ENCODE data around the gene HK1. TPM values are rescaled to one million over a fixed set of nuclear protein-coding genes. Genes with fewer than 3 reads are reported as not detected.
A peak's percentile ranks its signal among the peaks of the same experiment; 100 is the strongest.
"Not testable (repeated sequence)": the region's sequence is repeated elsewhere in the genome, so short reads cannot be mapped to it uniquely, and the experiment has no call there.

HK1 gene
- total RNA-seq, 1 donor from 2014 or later = 58.3 TPM

DNA sequence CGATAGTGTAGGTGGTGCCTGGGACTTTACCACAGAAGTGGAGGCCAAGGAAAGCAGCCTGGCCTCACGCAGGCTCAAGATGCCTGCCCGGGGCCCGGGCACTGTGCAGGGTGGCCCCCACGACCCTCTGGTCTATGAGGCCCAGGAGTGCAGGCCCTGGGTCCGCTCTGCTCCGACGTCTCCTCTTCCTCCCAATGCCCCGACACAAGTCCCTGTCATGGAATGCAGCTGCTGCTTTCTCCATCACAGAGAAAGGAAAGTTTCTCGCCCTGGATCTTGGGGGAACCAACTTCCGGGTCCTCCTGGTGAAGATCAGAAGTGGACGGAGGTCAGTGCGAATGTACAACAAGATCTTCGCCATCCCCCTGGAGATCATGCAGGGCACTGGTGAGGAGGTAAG is 28.3 kb upstream of the HK1 start:
- DNase-seq (ENCODE audit: low spot score) (no peak), ATAC-seq (no peak)
- intact Hi-C loops (cut with DNase I) = no loop called here

DNA sequence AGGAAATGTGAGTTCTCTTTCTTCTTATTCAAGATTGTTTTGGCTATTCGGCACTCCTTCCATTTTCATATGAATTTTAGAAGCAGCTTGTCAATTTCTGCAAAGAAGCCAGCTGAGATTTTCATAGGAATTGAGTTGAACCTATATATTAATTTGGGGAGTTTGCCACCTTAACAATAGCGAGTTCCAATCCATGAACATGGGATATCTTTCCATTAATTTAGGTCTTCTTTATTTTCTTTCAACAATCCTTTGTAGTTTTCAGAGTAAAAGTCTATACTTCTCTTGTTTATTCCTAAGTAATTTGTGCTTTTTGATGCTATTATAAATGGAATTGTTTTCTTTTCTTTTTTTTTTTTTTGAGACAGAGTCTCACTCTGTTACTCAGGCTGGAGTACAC is 26.9 kb upstream of the HK1 start:
- ATAC-seq; intact Hi-C loops (cut with DNase I); DNase-seq (ENCODE audit: low spot score): not testable (repeated sequence)

DNA sequence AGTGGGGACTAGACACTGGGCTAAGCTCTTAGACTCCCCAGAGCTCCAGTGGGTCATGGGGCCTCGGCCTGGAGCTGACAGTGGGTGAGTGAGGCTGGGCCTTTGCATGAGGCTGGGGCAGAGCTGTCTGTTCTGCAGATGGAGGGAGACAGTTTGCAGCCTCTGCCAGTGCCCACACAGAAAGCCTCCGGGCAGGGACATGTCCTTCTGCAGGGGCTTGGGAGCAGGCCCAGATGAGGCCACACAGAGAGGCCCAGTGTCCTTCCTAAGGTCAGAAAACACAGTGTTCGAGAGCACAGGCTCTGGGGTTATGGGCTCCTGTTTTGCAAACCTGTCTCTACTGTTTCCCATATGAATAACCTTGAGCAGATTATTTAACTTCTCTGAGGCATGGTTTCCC is 25.1 kb upstream of the HK1 start:
- ATAC-seq (no peak), DNase-seq (ENCODE audit: low spot score) (no peak)
- intact Hi-C loops (cut with DNase I) = no loop called here

DNA sequence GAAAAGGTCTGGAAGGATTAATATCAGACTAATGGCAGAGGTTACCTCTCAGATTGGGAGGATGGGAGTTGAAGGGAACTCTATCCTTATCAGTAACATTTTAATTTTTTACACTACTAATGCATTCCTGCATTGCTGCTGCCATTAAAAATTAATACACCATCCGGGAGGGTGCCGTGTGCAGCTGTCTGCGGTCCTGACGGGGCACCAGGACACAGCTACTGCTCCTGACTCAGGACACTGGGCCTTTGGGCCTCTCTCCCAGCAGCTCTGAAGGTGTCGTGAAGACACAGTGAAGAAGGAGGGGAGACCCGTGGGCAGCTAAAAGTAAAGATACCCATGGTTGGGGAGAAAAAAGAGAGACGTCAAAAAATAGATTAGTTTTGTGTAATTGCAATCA is 23.4 kb upstream of the HK1 start:
- DNase-seq (ENCODE audit: low spot score) (no peak), ATAC-seq (no peak)
- intact Hi-C loops (cut with DNase I) = no loop called here

DNA sequence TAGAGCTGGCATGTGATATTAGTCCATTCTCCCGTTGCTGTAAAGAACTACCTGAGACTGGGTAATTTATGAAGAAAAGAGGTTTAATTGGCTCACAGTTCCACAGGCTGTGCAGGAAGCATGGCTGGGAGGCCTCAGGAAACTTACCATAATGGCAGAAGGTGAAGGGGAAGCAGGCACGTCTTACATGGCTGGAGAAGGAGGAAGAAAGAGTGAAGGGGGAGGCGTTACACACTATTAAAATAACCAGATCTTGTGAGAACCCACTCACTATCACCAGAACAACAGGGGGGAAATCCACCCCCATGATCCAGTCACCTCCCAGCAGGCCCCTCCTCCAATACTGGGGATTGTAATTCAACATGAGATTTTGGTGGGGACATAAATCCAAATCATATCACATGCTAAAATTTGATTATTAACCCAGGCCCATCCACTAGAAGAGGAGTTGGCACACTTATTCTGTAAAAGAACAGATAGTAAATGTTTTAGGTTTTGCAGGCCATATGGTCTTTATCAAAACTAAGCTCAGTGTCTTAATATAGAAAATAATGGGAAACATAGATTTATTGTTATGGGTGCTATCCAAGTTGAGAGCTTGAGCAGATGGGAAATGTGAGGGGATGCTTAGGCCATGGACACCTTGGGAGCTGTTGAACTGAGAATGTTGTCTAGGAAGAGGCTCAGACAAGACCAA is 18.6 kb upstream of the HK1 start:
- no peak for DNase-seq (ENCODE audit: low spot score)
- ATAC-seq = no peak
- intact Hi-C loops (cut with DNase I) = no loop called here

DNA sequence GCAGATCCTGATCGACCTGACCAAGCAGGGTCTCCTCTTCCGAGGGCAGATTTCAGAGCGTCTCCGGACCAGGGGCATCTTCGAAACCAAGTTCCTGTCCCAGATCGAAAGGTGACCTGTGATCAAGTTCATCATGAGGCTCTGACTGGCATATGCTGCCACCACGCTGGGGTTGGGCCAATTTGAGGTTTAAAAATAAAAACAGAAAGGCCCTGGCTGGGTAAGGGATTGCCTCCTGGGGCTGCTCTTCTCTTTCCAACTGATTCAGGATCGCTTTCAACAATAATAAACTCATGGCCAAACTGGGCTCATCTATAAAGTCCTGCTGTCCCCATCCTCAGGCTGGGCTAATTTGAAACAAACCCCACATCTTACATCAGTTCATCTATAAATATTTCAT is 17.1 kb upstream of the HK1 start:
- intact Hi-C loops (cut with DNase I) = no loop called here
- DNase-seq (ENCODE audit: low spot score) (no peak), ATAC-seq (no peak)

DNA sequence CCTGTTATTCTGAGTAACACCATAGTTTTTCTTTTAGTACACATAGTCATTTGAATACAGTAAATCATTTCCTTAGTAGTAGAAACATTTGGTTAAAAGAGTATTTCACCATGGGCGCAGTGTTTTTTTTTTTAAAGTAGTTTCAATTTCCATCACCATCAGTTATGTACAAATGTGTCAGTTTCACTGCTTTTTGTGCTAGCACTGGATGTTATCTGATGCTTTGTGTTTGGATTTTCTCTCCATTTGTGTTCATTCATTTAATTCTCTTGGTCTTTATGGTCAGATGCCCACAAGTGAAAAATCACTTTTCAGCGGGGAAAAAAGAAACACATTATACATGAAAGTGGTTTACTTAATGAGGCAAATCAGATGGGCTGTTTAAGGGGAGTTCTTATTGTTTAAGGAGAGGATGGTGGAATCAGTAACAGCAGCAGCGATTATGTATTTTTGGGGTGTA is 16.0 kb upstream of the HK1 start:
- intact Hi-C loops (cut with DNase I) = no loop called here
- no peak for DNase-seq (ENCODE audit: low spot score)
- ATAC-seq = no peak

DNA sequence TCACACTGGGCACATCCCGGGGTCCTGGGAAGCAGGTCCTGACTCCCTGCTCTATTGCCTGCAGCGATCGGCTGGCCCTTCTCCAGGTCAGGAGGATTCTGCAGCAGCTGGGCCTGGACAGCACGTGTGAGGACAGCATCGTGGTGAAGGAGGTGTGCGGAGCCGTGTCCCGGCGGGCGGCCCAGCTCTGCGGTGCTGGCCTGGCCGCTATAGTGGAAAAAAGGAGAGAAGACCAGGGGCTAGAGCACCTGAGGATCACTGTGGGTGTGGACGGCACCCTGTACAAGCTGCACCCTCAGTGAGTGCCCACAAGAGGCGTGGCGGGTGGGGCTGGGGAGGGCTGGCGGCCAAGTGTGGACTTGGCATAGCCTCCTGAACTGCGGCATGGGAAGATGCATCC is 12.8 kb upstream of the HK1 start:
- ATAC-seq (no peak), DNase-seq (ENCODE audit: low spot score) (no peak)
- intact Hi-C loops (cut with DNase I) = no loop called here

DNA sequence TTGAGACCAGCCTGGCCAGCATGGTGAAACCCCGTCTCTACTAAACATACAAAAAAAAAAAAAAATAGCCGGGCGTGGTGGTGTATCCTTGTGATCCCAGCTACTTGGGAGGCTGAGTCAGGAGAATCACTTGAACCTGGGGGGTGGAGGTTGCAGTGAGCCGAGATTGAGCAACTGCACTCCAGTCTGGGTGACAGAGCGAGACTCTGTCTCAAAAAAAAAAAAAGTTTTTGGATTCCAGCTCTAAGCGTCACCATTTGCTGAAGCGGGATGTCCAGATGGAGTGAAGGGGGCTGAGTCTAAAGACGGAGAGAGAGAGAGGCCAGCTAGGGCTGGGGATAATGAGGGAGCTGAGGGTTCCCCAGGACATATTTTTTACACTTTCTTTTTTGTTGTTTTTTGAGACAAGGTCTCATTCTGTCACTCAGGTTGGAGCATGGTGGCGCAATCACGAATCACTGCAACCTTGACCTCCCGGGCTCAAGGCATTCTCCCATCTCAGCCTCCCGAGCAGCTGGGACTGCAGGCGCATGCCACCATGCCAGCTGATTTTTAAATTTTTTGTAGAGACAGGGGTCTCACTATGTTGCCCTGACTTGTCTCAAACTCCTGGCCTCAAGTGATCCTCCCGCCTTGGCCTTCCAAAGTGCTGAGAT is 9.4 kb upstream of the HK1 start:
- DNase-seq (ENCODE audit: low spot score) (no peak), ATAC-seq (no peak)
- intact Hi-C loops (cut with DNase I) = no loop called here

DNA sequence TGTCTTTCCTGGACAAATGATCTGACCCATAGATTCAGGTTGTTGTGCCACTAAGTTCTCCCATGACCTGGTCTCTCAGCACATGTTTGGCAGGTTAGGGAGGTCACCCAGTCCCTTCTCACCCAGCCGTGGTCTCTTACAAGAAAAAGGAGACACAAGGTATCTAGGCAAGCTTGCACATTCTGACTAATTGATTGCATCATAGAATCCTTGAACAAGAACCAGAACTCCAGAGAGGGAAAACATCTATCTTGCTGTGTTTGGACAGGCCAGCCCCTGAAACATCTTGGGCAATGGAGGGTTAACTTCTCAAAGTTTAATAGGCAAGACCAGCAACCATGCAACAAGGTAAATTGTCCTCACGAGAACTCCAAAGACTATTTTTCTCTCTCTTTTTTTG is 8.5 kb upstream of the HK1 start:
- DNase-seq (ENCODE audit: low spot score) (no peak), ATAC-seq (no peak)
- intact Hi-C loops (cut with DNase I) = no loop called here

DNA sequence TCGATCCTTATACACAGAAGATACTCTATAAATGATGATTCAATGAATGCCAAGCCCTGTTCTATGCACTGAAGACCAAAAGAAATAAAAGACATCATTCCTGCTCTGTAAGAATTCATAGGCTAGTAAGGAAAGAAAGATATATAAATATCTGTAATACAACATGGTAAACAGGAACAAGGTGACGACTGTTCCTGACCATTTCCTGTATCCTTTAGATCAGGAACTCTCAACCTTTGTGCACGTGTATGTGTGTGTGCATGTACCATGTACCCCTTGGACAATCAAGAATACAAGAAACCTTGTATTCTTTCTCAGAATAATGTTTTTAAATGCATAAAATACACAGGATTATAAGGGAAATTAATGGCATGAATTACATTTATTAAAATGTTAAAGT is 7.3 kb upstream of the HK1 start:
- intact Hi-C loops (cut with DNase I) = no loop called here
- DNase-seq (ENCODE audit: low spot score) (no peak), ATAC-seq (no peak)

DNA sequence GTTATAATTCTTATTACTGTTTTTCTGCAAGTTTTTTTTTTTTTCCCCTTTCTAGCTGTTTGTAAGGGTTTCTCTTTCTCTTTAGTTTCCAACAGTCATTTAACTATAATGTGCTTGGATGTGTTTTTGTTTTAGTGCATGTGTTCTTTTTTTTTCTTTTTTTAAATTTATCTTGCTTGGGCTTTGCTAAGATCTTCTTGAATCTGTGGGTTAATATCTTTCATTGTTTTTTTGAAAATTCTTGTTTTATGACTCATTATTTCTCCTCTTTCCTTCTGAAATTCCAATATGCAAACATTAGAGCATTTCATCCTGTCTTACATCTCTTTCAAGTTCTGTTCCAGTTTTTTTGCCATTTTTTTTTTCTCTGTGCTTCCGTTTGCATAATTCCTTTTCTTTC is 5.7 kb upstream of the HK1 start:
- intact Hi-C loops (cut with DNase I) = no loop called here
- no peak for ATAC-seq
- no peak for DNase-seq (ENCODE audit: low spot score)

DNA sequence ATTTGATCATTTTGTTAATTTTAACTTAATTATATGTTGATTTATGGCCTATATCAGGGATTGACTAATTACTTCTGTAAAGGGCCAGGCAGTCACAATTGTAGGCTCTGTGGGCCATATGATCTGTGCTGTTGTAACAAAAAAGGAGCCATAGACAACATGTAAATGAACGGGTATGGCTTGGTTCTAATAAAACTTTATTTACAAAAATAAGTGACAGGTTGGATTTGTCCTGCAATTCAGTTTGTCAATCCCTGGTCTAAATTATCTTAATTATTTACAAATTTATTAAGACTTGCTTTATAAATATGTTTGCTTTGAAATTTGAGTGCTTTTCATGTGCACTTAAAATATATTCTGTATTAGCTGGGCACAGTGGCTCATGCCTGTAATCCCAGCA is 2.9 kb upstream of the HK1 start:
- ATAC-seq = no peak
- no peak for DNase-seq (ENCODE audit: low spot score)
- intact Hi-C loops (cut with DNase I) = no loop called here

DNA sequence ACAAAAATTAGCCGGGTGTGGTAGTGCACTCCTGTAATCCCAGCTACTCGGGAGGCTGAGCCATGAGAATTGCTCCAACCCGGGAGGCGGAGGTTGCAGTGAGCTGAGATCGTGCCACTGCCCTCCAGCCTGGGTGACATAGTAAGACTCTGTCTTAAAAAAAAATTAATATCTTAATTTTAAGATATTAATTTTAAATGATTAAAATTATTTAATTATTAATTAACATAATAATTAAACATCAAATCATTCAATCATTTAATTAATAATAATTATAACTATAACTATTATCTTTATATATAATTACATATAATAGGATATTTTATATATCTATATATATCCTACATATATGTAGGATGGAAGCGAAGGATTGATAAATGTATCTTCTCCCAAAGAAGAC is 1.8 kb upstream of the HK1 start:
- DNase-seq (ENCODE audit: low spot score) (no peak), ATAC-seq (no peak)
- intact Hi-C loops (cut with DNase I) = no loop called here

DNA sequence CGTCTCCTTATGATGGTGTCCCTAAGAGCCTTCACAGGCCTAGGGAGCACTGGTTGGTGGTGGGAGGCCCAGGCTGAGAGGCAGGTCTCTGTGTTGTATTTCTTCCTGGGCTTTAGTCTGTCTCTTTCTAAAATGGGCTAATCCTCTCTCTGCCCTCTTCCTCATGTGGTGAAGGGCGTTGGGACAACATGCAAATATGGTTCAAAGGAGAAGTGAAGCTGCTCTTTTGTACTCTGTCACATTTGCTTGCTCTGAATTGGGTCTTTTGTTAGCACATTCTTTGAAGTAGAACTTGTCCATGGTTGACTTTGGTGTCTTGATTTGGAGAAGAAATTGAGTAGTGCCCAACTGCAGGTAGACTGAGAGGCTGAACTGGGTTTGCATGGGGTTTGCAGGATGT is 814 bp downstream of the HK1 start:
- ATAC-seq (peak; percentile 41), DNase-seq (ENCODE audit: low spot score) (no peak)
- intact Hi-C loops (cut with DNase I) = no loop called here

DNA sequence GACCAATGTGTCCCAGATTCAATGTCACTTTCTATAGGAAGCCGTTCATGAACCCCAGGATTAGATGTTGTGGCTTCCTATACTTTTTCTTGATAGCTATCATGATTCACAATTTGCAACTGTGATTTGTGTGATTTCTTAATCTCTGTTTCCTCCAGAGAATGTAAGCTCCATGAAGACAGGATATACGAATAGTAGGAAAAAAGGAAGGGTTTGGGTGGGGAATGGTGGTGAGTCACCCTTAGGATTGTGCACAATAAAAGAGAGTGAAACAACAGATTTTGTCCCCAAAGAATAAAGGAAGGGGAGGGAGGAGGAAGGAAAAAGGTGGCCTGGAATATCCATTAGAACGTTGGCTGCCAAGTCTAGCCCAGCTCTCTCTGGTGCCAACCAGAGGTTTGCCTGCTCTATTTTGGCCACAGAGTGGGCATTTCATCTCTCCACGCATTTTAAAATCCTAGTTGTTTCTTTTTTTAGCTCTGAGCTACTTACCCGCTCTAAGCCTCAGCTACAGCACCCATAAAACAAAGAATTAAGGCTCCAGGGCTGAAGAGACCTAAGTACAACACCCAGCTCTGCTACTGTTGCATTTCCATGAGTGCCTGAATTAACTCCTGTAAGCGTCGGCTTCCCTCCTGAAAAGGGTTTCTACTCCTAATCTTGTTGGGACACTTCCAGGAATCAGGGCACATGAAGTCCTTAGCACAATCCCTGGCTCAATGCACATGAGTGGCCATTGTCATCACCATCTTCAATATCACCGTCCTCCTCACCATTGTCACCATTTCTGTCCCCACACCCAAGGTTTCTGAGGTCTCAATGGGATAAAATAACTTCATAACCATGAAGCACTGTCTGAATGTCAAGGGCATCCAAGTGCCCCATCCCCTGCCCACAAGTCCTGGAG is 3.5 kb downstream of the HK1 start:
- DNase-seq (ENCODE audit: low spot score) (no peak), ATAC-seq (no peak)
- intact Hi-C loops (cut with DNase I) = no loop called here

DNA sequence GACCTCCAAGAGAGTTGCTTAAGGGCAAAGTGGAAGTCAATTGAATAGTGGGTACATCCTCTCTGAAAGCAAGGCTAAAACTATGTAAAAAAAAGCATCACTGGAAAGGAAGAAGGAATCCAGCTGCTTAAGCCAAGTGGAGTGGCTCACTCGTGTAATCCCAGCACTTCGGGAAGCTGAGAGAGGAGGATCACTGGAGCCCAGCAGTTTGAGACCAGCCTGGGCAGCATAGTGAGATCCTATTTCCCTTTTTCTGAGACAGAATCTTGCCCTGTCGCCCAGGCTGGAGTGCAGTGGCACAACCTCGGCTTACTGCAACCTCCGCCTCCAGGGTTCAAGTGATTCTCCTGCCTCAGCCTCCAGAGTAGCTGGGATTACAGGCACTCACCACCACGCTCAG is 6.1 kb downstream of the HK1 start:
- intact Hi-C loops (cut with DNase I); DNase-seq (ENCODE audit: low spot score): not testable (repeated sequence)

DNA sequence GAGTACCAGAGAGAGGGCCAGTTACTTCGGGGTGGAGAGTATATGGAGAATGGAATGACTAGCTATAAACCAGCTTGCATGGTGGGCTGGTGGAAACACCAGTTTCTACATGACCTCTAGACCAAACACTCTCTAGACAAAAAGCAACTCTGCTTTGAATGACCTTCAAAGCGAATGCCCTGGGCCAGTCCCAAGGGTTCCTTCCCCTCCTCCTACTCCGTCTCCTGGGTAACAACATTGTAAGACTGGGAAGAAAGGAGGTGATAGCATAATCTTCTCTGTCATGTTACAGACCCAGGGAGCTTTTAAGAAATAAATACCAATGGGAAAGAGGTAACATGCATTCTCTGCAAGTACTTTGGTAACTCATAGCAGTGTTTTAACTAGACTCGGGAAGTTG is 7.4 kb downstream of the HK1 start:
- DNase-seq (ENCODE audit: low spot score) = no peak
- intact Hi-C loops (cut with DNase I) = no loop called here
- no peak for ATAC-seq

More for the DNA sequence above, 6.1 kb downstream of the HK1 start:
- ATAC-seq = not testable (repeated sequence)

DNA sequence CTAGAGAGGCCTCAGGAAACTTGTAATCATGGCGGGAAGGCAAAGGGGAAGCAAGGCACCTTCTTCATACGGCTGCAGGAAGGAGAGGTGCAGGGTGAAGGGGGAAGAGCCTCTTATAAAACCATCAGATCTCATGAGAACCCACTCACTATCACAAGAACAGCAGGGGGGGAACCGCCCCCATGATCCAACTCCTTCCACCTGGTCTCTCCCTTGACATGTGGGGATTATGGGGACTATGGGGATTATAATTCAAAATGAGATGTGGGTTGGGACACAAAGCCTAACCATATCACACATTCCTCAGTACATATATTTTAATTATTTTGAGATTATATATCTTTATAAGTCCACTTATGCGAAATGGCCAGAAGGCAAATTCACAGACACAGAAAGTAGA is 8.9 kb downstream of the HK1 start:
- DNase-seq (ENCODE audit: low spot score) (no peak), ATAC-seq (no peak)
- intact Hi-C loops (cut with DNase I) = no loop called here

DNA sequence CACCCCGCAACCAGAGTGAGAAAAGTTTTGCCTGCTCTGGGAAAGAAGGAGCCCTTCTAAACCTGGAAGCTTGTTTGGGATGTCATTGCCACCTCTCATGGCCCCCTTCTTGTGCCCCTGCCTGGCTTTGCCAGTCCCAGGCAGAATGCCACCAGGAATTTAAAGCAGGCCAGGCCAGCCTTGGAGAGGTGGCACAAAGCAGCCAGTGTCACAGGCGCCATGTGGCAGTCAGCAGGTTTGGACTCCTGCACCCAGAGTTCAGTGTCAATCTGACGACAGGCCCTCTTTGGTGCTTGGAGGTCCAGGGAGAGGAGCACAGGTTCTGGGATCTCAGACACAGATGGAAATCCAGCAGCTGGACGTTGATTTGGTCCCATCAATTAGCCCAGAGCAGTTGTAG is 12.7 kb downstream of the HK1 start:
- intact Hi-C loops (cut with DNase I) = no loop called here
- DNase-seq (ENCODE audit: low spot score) (no peak), ATAC-seq (no peak)
